NCI-H1436 treated with DMSO at 0.1 percent for 48 hours (cell line): ENCODE measurements around the gene GAGE1.
"Not testable (repeated sequence)": the region's sequence is repeated elsewhere in the genome, so short reads cannot be mapped to it uniquely, and the experiment has no call there.

Experiments used
- DNase-seq: peaks from one replicate; lab custom pipeline; 2025; lab: John Stamatoyannopoulos, UW

GAGE1 gene, protein sequence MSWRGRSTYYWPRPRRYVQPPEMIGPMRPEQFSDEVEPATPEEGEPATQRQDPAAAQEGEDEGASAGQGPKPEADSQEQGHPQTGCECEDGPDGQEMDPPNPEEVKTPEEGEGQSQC

DNA sequence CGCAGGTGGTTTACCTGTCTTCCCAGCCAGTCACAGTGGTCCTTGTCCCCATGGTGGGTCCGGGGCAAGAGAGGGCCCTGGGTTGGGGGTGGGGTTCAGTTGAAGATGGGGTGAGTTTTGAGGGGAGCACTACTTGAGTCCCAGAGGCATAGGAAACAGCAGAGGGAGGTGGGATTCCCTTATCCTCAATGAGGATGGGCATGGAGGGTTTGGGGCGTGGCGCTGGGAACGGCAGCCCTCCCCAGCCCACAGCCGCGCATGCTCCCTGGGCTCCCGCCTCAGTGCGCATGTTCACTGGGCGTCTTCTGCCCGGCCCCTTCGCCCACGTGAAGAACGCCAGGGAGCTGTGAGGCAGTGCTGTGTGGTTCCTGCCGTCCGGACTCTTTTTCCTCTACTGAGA lies at the start of gene GAGE1:
Gene GAGE1 (plus strand): TSS at position 301 of the 400 bp plus-strand sequence. CDS start 1,155 bp downstream, outside the sequence.
- not testable (repeated sequence) for DNase-seq

- DNase-seq = not testable (repeated sequence)
Measured at GRCh38 chrX:49550989-49551388, 47.8 kb upstream of the GAGE1 start, which contains the start of gene GAGE12E. GAGE12E (plus strand) TSS chrX:49551289; CDS start chrX:49552444, 1,155 bp downstream.

- not testable (repeated sequence) for DNase-seq
Measured at GRCh38 chrX:49560542-49560941, 38.3 kb upstream of the GAGE1 start, which contains the start of gene GAGE12F. GAGE12F (plus strand) TSS chrX:49560842; CDS start chrX:49561997, 1,155 bp downstream.

- not testable (repeated sequence) for DNase-seq
Measured at GRCh38 chrX:49568728-49569127, 30.1 kb upstream of the GAGE1 start.

- not testable (repeated sequence) for DNase-seq
Measured at GRCh38 chrX:49569152-49569551, 29.7 kb upstream of the GAGE1 start.

GRCh38 chrX:49570100-49570499 lies 28.7 kb upstream of the GAGE1 start, which contains the start of gene GAGE12G:
GAGE12G (plus strand) TSS chrX:49570400; CDS start chrX:49571555, 1,155 bp downstream.
- not testable (repeated sequence) for DNase-seq

DNA sequence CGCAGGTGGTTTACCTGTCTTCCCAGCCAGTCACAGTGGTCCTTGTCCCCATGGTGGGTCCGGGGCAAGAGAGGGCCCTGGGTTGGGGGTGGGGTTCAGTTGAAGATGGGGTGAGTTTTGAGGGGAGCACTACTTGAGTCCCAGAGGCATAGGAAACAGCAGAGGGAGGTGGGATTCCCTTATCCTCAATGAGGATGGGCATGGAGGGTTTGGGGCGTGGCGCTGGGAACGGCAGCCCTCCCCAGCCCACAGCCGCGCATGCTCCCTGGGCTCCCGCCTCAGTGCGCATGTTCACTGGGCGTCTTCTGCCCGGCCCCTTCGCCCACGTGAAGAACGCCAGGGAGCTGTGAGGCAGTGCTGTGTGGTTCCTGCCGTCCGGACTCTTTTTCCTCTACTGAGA lies 19.2 kb upstream of the GAGE1 start, which contains the start of gene GAGE12H:
Gene GAGE12H (plus strand): TSS at position 301 of the 400 bp plus-strand sequence. CDS start 1,155 bp downstream, outside the sequence.
- not testable (repeated sequence) for DNase-seq

GRCh38 chrX:49589196-49589595 lies 9.6 kb upstream of the GAGE1 start, which contains the start of gene GAGE2A:
GAGE2A (plus strand) TSS chrX:49589496; CDS start chrX:49590651, 1,155 bp downstream.
- not testable (repeated sequence) for DNase-seq

DNA sequence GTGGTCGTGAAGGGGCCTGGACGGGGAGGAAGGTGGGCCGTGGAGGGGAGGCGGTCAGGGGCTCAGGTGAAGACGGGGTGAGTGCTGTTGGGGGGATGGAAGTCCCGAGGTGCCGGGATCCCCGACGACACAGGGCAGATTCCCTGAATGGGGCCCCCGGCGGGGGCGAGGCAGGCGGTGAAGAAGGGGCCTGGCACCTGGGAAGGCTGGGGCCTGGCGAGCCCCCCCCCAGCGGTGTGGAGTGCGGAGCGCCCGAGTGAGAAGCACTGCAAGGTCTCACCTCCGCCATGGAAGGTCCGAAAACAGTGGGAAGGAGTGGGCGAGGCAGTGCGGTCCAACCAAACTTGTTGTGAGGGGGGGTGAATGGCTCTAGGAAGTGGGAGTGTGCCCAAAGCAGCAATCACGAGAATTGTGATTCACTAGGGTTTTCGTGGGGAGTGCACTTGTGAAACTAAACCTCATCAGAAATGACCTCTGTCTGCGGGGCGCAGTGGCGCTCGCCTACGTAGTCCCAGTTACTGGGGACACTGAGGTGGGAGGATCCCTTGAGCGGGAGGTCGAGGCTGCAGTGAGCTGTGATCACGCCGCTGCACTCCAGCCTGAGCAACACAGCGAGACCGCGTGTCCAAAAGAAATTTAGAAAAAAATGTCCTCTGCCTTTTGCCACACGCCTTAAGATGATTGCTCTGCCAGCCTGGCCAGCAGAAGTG lies 8.9 kb upstream of the GAGE1 start:
- DNase-seq = not testable (repeated sequence)

- not testable (repeated sequence) for DNase-seq
Measured at GRCh38 chrX:49590488-49590887, 8.3 kb upstream of the GAGE1 start.

DNA sequence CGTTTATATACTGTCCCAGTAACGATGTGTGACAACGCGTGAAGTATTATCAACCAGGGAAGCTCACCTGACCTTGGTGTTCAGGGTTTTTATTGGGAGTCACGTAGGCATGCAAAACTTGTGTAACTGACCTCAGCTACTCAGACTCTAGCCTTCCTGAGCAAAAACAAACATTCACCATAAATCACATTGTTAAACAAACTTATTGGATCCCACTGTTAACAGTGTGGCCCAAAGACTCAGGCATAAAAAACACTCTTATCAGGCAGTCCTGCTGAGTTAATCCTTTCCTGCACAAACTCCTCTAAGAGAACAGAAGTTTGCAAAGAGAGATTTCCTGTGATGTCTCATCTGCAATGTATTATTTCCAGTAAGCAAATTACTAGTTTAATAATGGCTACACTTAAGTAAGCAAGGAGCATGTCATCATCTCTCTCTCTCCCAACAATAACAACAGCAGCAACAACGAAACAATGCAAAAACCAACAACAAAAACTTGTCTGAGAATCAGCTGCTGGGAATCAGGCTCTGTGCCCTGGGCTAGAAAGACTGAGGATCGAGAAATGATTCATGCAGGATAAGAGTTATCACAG lies 12.0 kb downstream of the GAGE1 start:
- DNase-seq = no peak

- DNase-seq = no peak
Measured at GRCh38 chrX:49618574-49618973, 19.8 kb downstream of the GAGE1 start.

GRCh38 chrX:49627086-49627777 lies 28.4 kb downstream of the GAGE1 start:
- DNase-seq = no peak

DNA sequence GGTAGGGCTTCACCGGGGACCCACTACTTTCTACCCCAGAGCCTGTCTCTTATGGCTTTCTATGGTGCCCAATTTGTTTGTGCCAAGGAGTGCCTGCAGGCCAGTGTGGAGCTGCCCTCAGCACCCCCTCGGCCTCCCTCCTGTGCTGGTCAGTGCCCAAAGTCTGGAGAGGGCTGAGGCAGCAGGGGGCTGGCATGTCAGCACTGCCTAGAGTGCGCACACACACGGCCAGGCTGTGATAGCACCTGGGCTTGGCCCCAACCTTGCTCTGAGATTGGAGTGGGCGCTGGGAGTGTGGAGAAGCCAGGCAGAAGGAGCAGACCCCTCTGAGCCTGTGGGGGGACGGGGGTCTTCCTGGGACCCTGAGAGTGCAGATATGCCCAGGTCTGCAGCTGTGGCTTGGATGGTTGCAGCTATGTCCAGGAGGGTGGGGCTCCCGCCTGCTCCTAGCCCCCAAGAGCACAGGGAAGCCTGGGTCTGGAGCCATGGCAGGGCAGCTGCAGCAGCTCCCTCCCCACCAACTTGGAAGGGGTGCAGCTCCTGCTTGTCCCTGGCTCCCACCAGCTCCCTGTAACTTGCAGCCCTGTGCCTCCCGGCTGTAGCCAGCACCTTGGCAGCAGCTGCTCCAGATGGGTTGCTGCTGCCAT lies 46.3 kb downstream of the GAGE1 start:
- no peak for DNase-seq

DNA sequence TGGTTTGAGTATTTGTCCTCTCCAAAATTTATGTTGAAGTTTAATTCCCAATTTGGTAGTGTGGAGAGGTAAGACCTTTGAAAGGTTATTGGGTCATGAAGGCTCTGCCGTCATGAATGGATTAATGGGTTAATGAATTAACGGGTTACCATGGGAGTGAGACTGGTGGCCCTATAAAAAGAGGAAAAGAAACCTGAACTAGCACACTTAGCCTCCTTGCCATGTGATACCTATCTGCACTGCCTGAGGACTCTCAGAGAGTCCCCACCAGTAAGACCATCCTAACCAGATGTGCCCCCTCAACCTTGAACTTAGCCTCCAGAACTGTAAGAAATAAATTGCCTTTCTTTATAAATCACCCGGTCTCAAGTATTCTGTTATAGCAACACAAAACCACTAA lies 57.7 kb downstream of the GAGE1 start:
- DNase-seq = no peak
